Measurements from ENCODE around the gene PTK6.

GRCh38 chr20:63497138-63497945, 39.8 kb downstream of the PTK6 start:
- TF ChIP-seq POLR2AphosphoS5 (IDR thresholded peaks at IDR 0.05), result no peak
- no peak for TF ChIP-seq POLR2A (IDR thresholded peaks at IDR 0.05)
- TF ChIP-seq CTCF (IDR thresholded peaks at IDR 0.05), result no peak

Data from breast epithelium (tissue), 3 donors.